Dermis microvascular lymphatic vessel endothelial cell (primary cell): ENCODE measurements around the gene NCF4. TPM values are rescaled to one million over a fixed set of nuclear protein-coding genes. Genes with fewer than 3 reads are reported as not detected.

ENCODE experiments used
- DNase-seq, 2 donors: peaks; one replicate each; pipeline versions ENCODE4 v3.0.0 to v3.0.0-alpha.2; 2010; ENCODE audit warnings: low read depth in 2 of 2
- total RNA-seq: library from RNA; depleted of rRNA; stranded (reverse); fragments of >200 nt; gene quantifications from 2 replicates; pipeline ENCODE4 v1.2.1, GENCODE V29; 2014

NCF4 gene
- total RNA-seq, 1 donor from 2014 or later, result not detected

DNA sequence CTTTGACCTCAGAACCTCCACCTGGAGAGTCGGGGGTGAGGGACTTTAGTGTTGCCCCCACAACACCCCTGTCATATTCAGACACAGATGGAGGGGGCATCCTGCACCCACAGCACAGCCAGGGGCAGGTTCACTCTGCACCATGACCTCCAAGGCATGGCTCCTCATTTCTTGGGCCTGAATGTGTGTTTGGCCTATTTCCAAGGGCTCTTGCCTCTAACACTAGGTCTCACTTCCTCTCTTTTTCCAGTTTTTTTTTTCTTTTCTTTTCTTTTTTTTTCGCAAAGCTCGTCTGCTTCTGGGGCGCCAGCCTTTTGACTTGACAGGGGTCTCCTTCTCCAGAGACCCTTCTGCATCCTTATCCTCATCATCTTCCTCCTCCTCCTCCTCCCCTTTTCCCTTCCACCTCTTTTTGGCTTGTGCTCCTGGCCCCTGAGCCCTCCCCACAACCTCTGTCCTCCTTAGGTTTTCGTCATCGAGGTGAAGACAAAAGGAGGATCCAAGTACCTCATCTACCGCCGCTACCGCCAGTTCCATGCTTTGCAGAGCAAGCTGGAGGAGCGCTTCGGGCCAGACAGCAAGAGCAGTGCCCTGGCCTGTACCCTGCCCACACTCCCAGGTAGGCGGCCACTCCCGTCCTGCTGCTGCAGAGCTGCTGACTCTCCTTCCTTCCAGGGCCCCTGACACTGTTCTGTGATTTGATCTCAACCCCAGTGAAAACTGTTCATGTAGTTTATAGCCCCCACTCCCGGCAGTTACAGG is 3.8 kb downstream of the NCF4 start:
- DNase-seq, result no peak

DNA sequence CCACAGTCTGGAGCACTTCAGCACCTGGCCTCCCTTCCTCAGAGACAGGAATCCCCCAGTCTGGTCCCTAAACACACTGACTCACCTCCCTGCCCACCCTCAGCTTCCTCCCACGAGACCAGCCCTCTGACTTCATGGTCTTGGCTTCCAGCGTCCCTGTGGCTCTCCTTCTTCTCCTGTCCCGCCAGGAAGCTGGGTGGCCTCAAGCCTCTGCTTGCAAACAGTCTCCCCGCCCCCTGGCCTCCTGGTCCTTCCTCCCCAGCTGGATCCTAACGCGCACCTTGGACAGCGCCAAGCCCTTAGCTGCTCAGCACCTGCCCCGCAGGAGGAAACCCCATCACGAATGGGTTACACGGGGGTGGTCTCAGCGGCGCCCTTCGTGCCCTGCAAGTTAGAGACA is 4.5 kb downstream of the NCF4 start:
- peak in 1 of 2 donors; percentile 10 for DNase-seq

DNA sequence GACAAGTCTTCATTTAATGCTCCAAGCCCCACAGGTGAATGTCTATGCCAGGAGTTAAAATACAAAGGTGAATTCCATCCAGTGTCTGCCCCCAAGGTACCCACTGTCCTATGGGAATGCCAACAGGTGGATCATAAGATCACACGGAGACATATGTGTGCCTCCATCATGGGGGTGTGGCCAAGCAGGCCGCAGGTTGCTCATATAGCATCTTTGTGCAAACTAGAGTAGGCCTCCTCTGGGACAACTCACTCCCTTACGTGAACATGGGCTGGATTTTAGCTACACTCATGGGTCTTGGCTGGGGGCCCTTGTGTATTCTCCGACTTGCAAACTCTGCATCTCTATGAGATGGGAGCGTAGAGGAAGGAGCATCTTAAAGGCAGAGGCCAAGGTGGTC is 6.9 kb downstream of the NCF4 start:
- no peak for DNase-seq

DNA sequence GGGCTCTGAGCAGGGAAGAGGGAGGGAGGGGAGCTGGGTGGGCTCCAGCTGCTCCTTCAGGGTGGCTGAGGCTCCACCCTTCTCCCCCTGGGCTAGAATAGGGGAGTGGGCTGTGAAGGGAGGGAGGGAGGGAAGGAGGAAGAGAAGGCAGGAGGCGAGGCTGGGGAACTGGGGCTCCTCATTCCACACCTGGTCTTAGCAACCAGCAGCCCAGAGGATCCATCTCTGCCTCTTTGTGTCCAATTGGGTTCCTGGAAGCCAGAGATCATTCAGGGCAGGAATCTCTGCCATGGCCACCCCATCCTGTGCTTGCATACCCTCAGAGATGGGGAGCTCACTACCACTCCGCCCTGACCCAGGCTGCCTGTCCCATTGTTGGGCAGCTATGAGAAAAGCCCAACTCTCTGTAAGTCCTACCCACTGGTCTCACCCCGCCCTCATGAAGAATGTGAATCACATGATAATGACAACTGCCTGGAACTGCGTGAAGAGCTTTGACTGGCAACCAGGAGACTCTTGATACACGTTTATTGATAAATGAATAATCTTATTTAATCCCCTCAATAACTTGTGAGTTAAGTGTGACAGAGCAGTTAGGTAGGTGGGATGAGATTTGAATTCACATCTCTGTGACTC is 7.9 kb downstream of the NCF4 start:
- no peak for DNase-seq

DNA sequence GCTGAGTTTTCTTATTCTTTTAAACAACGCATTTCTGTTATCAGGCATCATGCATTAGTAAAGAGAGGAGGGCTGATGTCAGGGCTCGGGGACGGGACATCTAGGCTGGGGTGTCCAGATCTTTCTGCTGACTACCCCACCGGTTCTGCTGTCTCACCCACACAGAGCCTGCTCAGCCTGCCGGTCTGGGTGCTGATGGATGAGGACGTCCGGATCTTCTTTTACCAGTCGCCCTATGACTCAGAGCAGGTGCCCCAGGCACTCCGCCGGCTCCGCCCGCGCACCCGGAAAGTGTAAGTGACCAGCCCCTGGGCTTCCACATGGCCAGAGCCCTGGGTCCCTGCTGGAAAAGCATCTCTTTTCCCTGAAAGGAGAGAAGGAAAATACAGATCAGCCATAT is 9.4 kb downstream of the NCF4 start:
- no peak for DNase-seq

GRCh38 chr22:36871669-36872081 is 10.9 kb downstream of the NCF4 start:
- no peak for DNase-seq

- no peak for DNase-seq
Observed at GRCh38 chr22:36872084-36872483, 11.3 kb downstream of the NCF4 start.

- DNase-seq, result no peak
Observed at GRCh38 chr22:36872866-36873498, 12.2 kb downstream of the NCF4 start.

GRCh38 chr22:36873614-36874308 is 13.0 kb downstream of the NCF4 start:
- peak; percentile 40 to 72 for DNase-seq

DNA sequence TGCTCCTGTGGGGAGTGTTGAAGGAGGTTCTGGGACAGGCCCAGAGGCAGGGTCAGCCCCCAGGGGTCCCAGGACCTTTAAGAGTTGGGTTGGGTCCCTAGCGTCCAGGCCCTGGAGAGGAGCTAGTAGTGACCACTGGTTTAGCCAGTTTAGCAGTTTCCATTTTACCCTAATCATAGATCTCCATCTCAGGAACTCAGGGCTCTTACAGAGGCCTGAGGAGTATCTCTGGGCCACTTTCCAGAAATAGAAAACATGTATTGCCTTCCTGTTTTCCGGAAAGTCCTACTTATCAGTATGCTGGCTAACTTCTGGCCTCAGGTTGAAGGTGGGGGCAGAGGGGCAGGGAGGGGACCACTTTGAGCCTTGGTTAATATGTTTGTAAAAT is 13.5 kb downstream of the NCF4 start:
- DNase-seq, result no peak

DNA sequence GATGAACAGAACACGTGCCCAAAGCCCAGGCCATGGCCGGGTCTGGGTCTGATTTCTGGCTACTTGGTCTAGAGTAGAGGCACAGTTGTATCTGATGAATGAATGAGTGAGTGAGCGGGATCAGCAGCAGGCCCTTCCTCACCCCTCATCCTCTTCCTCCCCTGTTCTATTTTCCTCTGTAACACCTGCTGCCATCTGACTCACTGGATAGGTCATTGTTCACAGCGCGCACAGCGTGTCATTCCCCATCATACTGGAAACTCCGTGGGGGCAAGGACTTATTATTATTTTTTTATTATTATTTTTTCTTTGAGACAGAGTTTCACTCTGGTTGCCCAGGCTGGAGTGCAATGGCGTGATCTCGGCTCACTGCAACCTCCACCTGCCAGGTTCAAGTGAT is 13.9 kb downstream of the NCF4 start:
- DNase-seq, result peak in 1 of 2 donors; percentile 13

DNA sequence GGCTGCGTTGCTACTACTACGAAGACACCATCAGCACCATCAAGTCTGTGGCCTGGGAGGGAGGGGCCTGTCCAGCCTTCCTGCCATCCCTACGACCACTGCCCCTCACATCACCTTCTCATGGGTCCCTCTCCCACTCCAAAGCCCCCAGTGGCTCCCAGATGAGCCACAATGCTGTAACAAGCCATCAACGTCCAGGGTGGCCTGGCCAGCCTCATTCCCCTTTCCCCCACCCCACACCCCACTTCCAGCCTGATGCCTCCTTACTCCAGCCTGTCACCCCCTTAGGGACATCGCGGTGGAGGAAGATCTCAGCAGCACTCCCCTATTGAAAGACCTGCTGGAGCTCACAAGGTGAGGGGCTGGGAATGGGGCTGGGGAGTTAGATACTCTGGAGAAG is 14.9 kb downstream of the NCF4 start:
- no peak for DNase-seq

- peak in 1 of 2 donors; percentile 61 for DNase-seq
Observed at GRCh38 chr22:36879775-36880174, 19.0 kb downstream of the NCF4 start.

- DNase-seq, result no peak
Observed at GRCh38 chr22:36881504-36882245, 20.9 kb downstream of the NCF4 start.

DNA sequence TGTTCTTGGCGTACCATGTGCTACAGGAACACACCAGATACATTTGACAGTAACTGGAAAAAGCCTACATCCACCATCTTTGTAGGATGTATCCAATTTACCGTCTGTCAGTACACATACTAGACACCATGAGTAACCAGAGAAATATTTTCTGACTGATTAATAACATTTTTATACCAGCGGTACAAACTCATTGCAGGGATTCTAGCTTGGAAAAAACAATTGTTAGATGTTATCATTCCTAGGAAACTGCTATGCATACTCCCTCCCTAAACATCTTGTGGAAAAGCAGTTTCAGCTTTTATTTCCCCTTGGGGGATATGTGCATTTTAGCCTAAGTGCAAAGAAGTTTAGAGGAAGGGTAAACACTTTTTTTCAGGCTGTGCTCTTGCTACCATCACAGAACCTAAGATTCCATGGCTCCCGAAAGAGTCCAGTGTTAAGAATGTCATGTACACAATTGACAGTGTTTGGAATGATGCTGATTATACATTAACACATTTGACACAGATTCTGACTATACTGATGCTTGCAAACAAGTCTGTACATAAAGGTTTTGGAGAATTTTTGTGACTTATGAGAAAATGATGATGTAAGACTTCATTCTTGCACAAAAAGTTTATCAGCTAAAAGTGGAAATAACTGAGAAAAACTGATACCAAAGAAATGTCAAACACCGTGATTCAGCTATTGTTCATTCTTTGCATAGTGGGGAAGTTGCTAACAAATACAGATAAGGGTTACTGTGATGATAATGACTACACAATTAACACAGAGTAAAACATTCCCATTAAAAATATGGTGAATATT is 23.7 kb downstream of the NCF4 start:
- no peak for DNase-seq

- no peak for DNase-seq
Observed at GRCh38 chr22:36885474-36885873, 24.7 kb downstream of the NCF4 start.

GRCh38 chr22:36886016-36886415 is 25.2 kb downstream of the NCF4 start:
- no peak for DNase-seq

GRCh38 chr22:36887162-36887561 is 26.4 kb downstream of the NCF4 start:
- DNase-seq, result no peak

- DNase-seq, result no peak
Observed at GRCh38 chr22:36891646-36892045, 30.8 kb downstream of the NCF4 start.

DNA sequence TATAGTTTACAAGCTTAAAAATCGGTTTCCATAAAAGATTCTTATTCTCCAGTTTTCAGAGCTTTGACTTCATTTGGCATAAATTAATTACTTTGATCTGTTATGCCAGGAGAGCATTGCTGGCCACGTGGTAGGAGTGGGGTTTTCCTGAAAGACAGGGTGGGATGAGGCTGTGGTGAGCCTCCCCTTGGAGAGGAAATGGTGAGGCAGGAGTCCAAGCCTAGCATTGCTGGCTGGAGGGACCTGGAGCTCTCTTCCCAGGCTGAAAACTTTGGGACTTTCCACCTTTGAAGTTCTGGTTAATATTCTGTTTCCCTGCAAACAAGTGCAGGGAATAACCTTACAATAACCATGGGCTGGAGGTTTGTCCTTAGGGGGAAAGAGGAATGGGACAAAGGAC is 31.5 kb downstream of the NCF4 start:
- DNase-seq, result peak in 1 of 2 donors; percentile 26

GRCh38 chr22:36893262-36893661 is 32.5 kb downstream of the NCF4 start:
- no peak for DNase-seq
